ENCODE results near the gene OR2A7. TPM values are rescaled to one million over a fixed set of nuclear protein-coding genes. Genes with fewer than 3 reads are reported as not detected.
"Not testable (repeated sequence)": the region's sequence is repeated elsewhere in the genome, so short reads cannot be mapped to it uniquely, and the experiment has no call there.

The OR2A7 gene, protein sequence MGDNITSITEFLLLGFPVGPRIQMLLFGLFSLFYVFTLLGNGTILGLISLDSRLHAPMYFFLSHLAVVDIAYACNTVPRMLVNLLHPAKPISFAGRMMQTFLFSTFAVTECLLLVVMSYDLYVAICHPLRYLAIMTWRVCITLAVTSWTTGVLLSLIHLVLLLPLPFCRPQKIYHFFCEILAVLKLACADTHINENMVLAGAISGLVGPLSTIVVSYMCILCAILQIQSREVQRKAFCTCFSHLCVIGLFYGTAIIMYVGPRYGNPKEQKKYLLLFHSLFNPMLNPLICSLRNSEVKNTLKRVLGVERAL
- 6.0 TPM for total RNA-seq
- under 1 TPM; 0.17 to 0.98 (median 0.39) TPM for polyA plus RNA-seq

DNA sequence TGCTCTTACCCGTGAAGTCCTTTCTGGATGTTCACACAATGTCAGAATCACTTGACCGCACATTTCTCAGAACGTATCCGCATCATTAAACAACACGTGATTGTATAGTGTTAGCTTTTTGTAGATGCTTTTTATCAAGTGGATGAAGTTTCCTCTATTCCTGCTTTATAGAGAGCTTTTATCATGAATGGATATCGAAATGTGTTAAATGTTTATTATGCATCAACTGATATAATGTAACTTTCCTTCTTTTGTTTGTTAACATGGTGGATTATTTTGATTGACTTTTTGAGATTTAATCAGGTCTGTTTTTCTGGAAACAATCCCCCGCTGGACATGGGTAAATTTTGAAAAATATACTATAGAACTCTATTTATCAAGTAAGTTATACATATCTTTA is at the start of gene OR2A7:
Gene OR2A7 (minus strand): TSS at position 101 of the 400 bp plus-strand sequence. CDS start 5,164 bp downstream, outside the sequence.
- H3K36me3 Mint-ChIP-seq; H3K27ac ChIP-seq (ENCODE audit: insufficient read depth, low read length, poor library complexity, severe bottlenecking); H3K4me1 ChIP-seq (ENCODE audit: control insufficient read depth, insufficient read depth, low read length, poor library complexity, severe bottlenecking); H3K4me3 ChIP-seq (ENCODE audit: low read depth, low read length); DNase-seq; H3K27me3 ChIP-seq (ENCODE audit: control insufficient read depth, insufficient read depth, low read length); H3K9me3 Mint-ChIP-seq; H3K36me3 ChIP-seq (ENCODE audit: control insufficient read depth, insufficient read depth, low read length); H3K27ac Mint-ChIP-seq; H3K4me1 Mint-ChIP-seq; H3K9me3 ChIP-seq (ENCODE audit: control insufficient read depth in 2 of 2, low read length in 2 of 2); H3K27me3 Mint-ChIP-seq; H3K4me3 Mint-ChIP-seq; ATAC-seq (ENCODE audit: low read depth in 2 of 2): not testable (repeated sequence)

GRCh38 chr7:144311872-144312469 is 47.4 kb upstream of the OR2A7 start, which contains the start of gene OR2A1:
Gene OR2A1 (plus strand): TSS chr7:144312419. CDS start chr7:144318125, 5,706 bp downstream.
- not testable (repeated sequence) for H3K4me1 ChIP-seq (ENCODE audit: control insufficient read depth, insufficient read depth, low read length, poor library complexity, severe bottlenecking); H3K4me1 Mint-ChIP-seq; H3K36me3 ChIP-seq (ENCODE audit: control insufficient read depth, insufficient read depth, low read length); H3K27ac ChIP-seq (ENCODE audit: insufficient read depth, low read length, poor library complexity, severe bottlenecking); H3K4me3 ChIP-seq (ENCODE audit: low read depth, low read length); H3K4me3 Mint-ChIP-seq; H3K9me3 Mint-ChIP-seq; H3K9me3 ChIP-seq (ENCODE audit: control insufficient read depth in 2 of 2, low read length in 2 of 2); ATAC-seq (ENCODE audit: low read depth in 2 of 2); H3K27me3 Mint-ChIP-seq; H3K27me3 ChIP-seq (ENCODE audit: control insufficient read depth, insufficient read depth, low read length); H3K27ac Mint-ChIP-seq; H3K36me3 Mint-ChIP-seq; DNase-seq

DNA sequence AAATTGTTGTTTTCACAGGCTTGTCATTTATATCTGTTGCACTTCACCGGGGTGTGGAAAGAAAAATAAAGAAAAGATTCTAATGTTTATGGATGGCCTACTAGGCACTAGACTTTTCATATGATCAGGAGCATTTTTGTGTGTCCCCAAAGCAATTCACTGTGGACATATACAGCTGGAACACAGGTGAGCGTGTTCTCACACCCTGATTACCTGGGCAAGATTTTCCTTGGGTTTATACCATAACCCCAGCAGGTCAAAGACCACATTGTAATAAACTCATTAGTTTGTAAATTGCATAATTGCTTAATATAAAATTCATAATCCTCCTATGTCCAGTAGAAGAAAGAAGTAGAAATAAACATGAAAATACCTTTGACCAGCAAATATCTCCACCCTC is 46.6 kb upstream of the OR2A7 start:
- H3K36me3 Mint-ChIP-seq; DNase-seq; H3K4me3 ChIP-seq (ENCODE audit: low read depth, low read length); H3K9me3 ChIP-seq (ENCODE audit: control insufficient read depth in 2 of 2, low read length in 2 of 2); H3K27me3 ChIP-seq (ENCODE audit: control insufficient read depth, insufficient read depth, low read length); H3K4me1 ChIP-seq (ENCODE audit: control insufficient read depth, insufficient read depth, low read length, poor library complexity, severe bottlenecking); H3K27ac Mint-ChIP-seq; H3K9me3 Mint-ChIP-seq; ATAC-seq (ENCODE audit: low read depth in 2 of 2); H3K27me3 Mint-ChIP-seq; H3K4me1 Mint-ChIP-seq; H3K27ac ChIP-seq (ENCODE audit: insufficient read depth, low read length, poor library complexity, severe bottlenecking); H3K36me3 ChIP-seq (ENCODE audit: control insufficient read depth, insufficient read depth, low read length); H3K4me3 Mint-ChIP-seq: not testable (repeated sequence)

DNA sequence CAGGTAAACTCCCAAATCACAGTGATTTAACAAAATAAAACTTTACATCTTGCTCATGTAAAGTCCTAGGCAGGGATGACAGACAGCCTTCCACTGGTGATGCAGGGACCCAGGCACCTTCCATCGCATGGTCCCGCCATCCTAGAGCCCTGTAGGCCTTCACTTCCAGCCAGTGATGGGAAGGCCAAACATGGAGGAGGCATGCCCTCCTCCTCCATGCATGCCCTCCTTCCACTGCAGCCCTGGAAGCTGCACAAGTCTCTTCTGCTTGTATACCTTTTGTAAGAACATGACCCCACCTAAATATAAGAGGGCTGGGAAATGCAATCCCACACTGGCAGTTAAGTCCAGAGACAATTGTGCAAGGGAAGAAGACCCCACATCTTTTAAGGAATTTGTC is 45.1 kb upstream of the OR2A7 start:
- H3K27me3 Mint-ChIP-seq; H3K27me3 ChIP-seq (ENCODE audit: control insufficient read depth, insufficient read depth, low read length); H3K4me1 ChIP-seq (ENCODE audit: control insufficient read depth, insufficient read depth, low read length, poor library complexity, severe bottlenecking); H3K27ac Mint-ChIP-seq; H3K36me3 Mint-ChIP-seq; H3K9me3 Mint-ChIP-seq; H3K9me3 ChIP-seq (ENCODE audit: control insufficient read depth in 2 of 2, low read length in 2 of 2); ATAC-seq (ENCODE audit: low read depth in 2 of 2); H3K27ac ChIP-seq (ENCODE audit: insufficient read depth, low read length, poor library complexity, severe bottlenecking); H3K4me3 Mint-ChIP-seq; H3K4me3 ChIP-seq (ENCODE audit: low read depth, low read length); DNase-seq; H3K36me3 ChIP-seq (ENCODE audit: control insufficient read depth, insufficient read depth, low read length); H3K4me1 Mint-ChIP-seq: not testable (repeated sequence)

- not testable (repeated sequence) for H3K27ac ChIP-seq (ENCODE audit: insufficient read depth, low read length, poor library complexity, severe bottlenecking); H3K4me1 ChIP-seq (ENCODE audit: control insufficient read depth, insufficient read depth, low read length, poor library complexity, severe bottlenecking); ATAC-seq (ENCODE audit: low read depth in 2 of 2); H3K27ac Mint-ChIP-seq; H3K9me3 ChIP-seq (ENCODE audit: control insufficient read depth in 2 of 2, low read length in 2 of 2); H3K9me3 Mint-ChIP-seq; H3K4me1 Mint-ChIP-seq; H3K36me3 ChIP-seq (ENCODE audit: control insufficient read depth, insufficient read depth, low read length); H3K27me3 ChIP-seq (ENCODE audit: control insufficient read depth, insufficient read depth, low read length); H3K4me3 ChIP-seq (ENCODE audit: low read depth, low read length); DNase-seq; H3K27me3 Mint-ChIP-seq; H3K4me3 Mint-ChIP-seq; H3K36me3 Mint-ChIP-seq
These were observed 40.6 kb upstream of the OR2A7 start for GRCh38 chr7:144305156-144305555.

GRCh38 chr7:144303607-144304006 is 39.0 kb upstream of the OR2A7 start:
- H3K4me1 Mint-ChIP-seq; H3K9me3 Mint-ChIP-seq; H3K27ac ChIP-seq (ENCODE audit: insufficient read depth, low read length, poor library complexity, severe bottlenecking); H3K27me3 ChIP-seq (ENCODE audit: control insufficient read depth, insufficient read depth, low read length); H3K4me3 ChIP-seq (ENCODE audit: low read depth, low read length); H3K36me3 Mint-ChIP-seq; H3K27ac Mint-ChIP-seq; H3K9me3 ChIP-seq (ENCODE audit: control insufficient read depth in 2 of 2, low read length in 2 of 2); H3K4me3 Mint-ChIP-seq; H3K4me1 ChIP-seq (ENCODE audit: control insufficient read depth, insufficient read depth, low read length, poor library complexity, severe bottlenecking); ATAC-seq (ENCODE audit: low read depth in 2 of 2); H3K27me3 Mint-ChIP-seq; H3K36me3 ChIP-seq (ENCODE audit: control insufficient read depth, insufficient read depth, low read length); DNase-seq: not testable (repeated sequence)

GRCh38 chr7:144302578-144303303 is 38.1 kb upstream of the OR2A7 start:
- H3K4me3 Mint-ChIP-seq; H3K9me3 ChIP-seq (ENCODE audit: control insufficient read depth in 2 of 2, low read length in 2 of 2); H3K27ac ChIP-seq (ENCODE audit: insufficient read depth, low read length, poor library complexity, severe bottlenecking); H3K27me3 Mint-ChIP-seq; ATAC-seq (ENCODE audit: low read depth in 2 of 2); H3K9me3 Mint-ChIP-seq; H3K27me3 ChIP-seq (ENCODE audit: control insufficient read depth, insufficient read depth, low read length); H3K36me3 ChIP-seq (ENCODE audit: control insufficient read depth, insufficient read depth, low read length); H3K4me1 ChIP-seq (ENCODE audit: control insufficient read depth, insufficient read depth, low read length, poor library complexity, severe bottlenecking); H3K4me1 Mint-ChIP-seq; H3K36me3 Mint-ChIP-seq; H3K4me3 ChIP-seq (ENCODE audit: low read depth, low read length); DNase-seq: not testable (repeated sequence)
- peak overlapping the region in 1 of 3 donors; percentile 42 for H3K27ac Mint-ChIP-seq

All from CD4-positive, CD25-positive, alpha-beta regulatory T cell (primary cell).